ENCODE data around the gene USP43.

The USP43 gene

DNA sequence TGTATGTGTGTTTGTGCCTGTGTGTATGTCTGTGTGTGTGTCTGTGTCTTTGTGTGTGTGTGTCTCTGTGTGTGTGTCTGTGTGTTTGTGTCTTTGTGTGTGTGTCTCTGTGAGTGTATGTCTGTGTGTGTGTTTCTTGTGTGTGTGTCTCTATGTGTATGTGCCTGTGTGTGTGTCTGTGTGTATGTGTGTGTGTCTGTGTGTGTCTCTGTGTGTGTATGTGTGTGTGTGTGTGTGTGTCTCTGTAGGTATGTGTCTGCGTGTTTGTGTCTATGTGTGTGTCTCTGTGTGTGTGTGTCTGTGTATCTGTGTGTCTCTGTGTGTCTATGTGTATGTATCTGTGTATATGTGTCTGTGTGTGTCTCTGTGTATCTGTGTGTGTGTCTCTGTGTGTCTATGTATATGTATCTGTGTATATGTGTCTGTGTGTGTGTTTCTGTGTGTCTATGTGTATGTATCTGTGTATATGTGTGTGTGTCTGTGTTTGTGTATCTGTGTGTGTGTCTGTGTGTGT is 70.2 kb downstream of the USP43 start:
- no peaks in the 10 kb centered on the region for H3K9me3 Mint-ChIP-seq
- H3K4me3 Mint-ChIP-seq, result no peak overlapping the region
- no peaks in the 10 kb centered on the region for H3K27me3 Mint-ChIP-seq (ENCODE audit: low read depth)
- no peaks in the 10 kb centered on the region for H3K36me3 Mint-ChIP-seq (ENCODE audit: low read depth)
- no peaks in the 10 kb centered on the region for H3K4me1 Mint-ChIP-seq (ENCODE audit: low read depth)
- no peak overlapping the region for H3K27ac Mint-ChIP-seq

DNA sequence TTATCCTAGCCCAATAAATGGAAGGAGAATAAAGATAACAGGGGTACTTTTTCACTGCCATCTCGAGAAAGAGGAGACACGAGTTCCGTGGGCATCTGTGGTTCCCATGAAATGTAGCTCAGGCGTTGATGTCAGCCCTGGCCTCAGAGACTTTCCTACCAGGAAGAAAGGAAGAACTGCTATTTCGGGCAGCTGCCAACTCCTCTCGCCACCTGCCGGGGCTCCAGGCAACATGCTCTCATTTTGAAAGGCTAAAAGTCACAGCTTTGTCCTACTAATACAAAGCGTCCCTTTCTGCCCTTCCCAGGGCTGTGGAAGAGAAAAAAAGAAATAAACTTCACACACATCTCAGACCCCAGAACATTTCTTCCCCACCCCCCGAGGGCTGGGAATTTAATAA is 80.3 kb downstream of the USP43 start:
- H3K36me3 Mint-ChIP-seq (ENCODE audit: low read depth), result no peaks in the 10 kb centered on the region
- H3K27ac Mint-ChIP-seq, result no peak overlapping the region
- no peak overlapping the region for H3K4me3 Mint-ChIP-seq
- no peaks in the 10 kb centered on the region for H3K9me3 Mint-ChIP-seq
- no peaks in the 10 kb centered on the region for H3K4me1 Mint-ChIP-seq (ENCODE audit: low read depth)
- no peaks in the 10 kb centered on the region for H3K27me3 Mint-ChIP-seq (ENCODE audit: low read depth)

DNA sequence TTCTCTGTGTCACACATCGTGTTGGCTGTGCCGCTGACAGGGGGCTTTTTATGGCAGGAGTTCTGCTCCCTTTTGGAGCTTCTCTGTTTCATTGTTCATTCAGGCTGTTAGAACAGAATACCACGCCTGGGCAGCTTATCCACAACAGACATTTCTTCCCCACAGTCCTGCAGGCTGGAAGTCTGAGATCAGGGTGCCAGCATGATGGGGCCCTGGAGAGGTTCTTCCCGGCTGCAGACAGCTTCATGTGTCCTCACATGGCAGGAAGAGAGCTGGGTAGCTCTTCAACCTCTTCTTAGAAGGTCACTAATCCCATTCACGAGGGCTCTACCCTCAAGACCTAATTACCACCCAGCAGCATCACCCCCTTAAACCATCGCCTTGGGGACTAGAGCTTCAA is 81.0 kb downstream of the USP43 start:
- H3K27ac Mint-ChIP-seq, result no peak overlapping the region
- no peaks in the 10 kb centered on the region for H3K36me3 Mint-ChIP-seq (ENCODE audit: low read depth)
- no peaks in the 10 kb centered on the region for H3K27me3 Mint-ChIP-seq (ENCODE audit: low read depth)
- no peaks in the 10 kb centered on the region for H3K4me1 Mint-ChIP-seq (ENCODE audit: low read depth)
- no peak overlapping the region for H3K4me3 Mint-ChIP-seq
- no peaks in the 10 kb centered on the region for H3K9me3 Mint-ChIP-seq

DNA sequence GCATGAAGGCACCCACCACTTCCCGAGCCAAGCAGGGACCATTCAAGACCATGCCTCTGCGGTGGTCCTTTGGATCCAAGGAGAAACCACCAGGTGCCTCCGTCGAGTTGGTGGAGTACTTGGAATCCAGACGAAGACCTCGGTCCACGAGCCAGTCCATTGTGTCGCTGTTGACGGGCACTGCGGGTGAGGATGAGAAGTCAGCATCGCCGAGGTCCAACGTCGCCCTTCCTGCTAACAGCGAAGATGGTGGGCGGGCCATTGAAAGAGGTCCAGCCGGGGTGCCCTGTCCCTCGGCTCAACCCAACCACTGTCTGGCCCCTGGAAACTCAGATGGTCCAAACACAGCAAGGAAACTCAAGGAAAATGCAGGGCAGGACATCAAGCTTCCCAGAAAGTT is 82.7 kb downstream of the USP43 start:
- no peaks in the 10 kb centered on the region for H3K27me3 Mint-ChIP-seq (ENCODE audit: low read depth)
- no peaks in the 10 kb centered on the region for H3K9me3 Mint-ChIP-seq
- no peak overlapping the region for H3K4me3 Mint-ChIP-seq
- H3K36me3 Mint-ChIP-seq (ENCODE audit: low read depth), result no peaks in the 10 kb centered on the region
- H3K27ac Mint-ChIP-seq, result no peak overlapping the region
- no peaks in the 10 kb centered on the region for H3K4me1 Mint-ChIP-seq (ENCODE audit: low read depth)

DNA sequence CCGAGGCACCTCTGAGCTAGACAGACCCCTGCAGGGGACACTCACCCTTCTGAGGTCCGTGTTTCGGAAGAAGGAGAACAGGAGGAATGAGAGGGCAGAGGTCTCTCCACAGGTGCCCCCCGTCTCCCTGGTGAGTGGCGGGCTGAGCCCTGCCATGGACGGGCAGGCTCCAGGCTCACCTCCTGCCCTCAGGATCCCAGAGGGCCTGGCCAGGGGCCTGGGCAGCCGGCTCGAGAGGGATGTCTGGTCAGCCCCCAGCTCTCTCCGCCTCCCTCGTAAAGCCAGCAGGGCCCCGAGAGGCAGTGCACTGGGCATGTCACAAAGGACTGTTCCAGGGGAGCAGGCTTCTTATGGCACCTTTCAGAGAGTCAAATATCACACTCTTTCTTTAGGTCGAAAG is 83.2 kb downstream of the USP43 start:
- Mint-ChIP-seq H3K27me3 (ENCODE audit: low read depth) (no peaks in the 10 kb centered on the region), H3K9me3 (no peaks in the 10 kb centered on the region), H3K27ac (no peak overlapping the region), H3K36me3 (ENCODE audit: low read depth) (no peaks in the 10 kb centered on the region), H3K4me1 (ENCODE audit: low read depth) (no peaks in the 10 kb centered on the region), H3K4me3 (no peak overlapping the region)

DNA sequence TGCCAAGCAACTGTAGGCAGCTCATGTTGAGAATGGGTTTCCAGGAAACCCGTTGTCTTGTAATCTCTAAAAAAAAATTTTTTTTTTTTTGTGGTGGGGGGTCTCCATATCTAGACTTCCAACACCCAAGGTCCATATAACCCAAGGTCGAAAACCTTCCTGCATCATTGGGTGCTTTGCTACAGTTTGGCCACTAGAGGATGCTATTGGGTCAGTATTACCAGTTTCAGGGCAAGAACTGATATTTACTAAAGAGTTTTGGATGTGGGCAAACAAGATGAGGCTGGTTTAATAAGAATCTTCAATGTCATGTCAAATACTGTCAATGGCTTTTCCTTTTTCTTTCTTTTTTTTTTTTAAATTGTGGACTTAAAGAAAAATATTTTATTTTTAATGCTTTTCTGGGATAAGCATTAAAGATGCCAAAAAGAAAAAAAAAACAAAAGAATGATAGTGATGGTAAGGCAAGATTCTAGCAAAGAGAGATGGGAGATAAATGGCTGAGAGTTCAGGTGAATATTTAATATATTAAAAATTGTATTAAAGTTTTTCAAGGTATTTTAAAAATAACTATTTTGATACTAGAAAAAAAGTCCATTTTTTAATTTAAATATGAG is 83.8 kb downstream of the USP43 start:
- Mint-ChIP-seq H3K9me3 (no peaks in the 10 kb centered on the region), H3K4me1 (ENCODE audit: low read depth) (no peaks in the 10 kb centered on the region), H3K36me3 (ENCODE audit: low read depth) (no peaks in the 10 kb centered on the region), H3K27ac (no peak overlapping the region), H3K27me3 (ENCODE audit: low read depth) (no peaks in the 10 kb centered on the region), H3K4me3 (no peak overlapping the region)

DNA sequence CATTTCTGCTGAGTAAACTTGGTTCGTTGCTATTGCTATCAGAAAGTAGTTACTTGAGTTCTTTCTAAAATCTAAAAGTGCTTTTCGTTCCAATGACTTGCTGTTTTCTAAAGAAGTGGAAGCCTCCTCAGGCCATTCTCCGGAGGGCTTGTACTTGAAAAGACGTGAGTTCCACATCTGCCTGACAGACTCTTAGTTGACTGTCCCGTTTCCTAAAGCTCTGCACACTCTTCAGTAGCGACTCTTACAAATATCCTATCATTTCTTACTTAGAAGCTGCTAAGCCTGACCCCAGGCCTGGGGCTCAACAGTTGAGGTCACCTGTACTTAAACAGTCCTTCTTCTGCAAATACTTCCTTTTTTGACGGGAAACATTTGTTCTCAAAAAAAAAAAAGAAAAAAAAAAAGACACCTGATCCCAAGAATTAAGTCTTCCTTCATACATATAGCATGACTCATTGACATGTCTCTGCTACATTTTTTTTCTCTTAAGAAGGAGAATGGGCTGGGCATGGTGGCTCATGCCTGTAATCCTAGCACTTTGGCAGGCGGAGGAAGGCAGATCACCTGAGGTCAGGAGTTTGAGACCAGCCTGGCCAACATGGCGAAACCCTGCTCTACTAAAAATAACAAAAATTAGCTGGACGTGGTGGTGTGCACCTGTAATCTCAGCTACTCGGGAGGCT is 84.6 kb downstream of the USP43 start:
- no peak overlapping the region for H3K27ac Mint-ChIP-seq
- H3K9me3 Mint-ChIP-seq, result no peaks in the 10 kb centered on the region
- no peaks in the 10 kb centered on the region for H3K4me1 Mint-ChIP-seq (ENCODE audit: low read depth)
- H3K4me3 Mint-ChIP-seq, result no peak overlapping the region
- no peaks in the 10 kb centered on the region for H3K36me3 Mint-ChIP-seq (ENCODE audit: low read depth)
- H3K27me3 Mint-ChIP-seq (ENCODE audit: low read depth), result no peaks in the 10 kb centered on the region

DNA sequence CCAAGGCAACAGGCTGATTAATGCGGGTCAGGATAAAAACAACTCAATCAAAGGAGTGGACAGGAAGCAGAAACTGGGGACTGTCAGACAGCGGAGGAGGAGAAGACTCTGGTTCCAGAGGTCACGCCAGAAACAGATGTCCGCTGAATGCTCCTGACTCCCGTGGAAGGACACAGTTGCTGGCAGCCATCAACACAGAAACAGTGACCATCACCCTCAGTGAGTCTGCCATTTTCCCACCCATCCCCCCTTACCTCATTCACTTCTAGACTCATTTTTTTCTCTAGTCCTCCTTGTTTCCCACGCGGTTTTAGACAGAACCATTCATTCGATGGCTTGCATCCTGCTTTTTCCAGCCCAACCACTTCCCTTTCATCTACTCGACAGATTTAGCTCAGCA is 105.2 kb downstream of the USP43 start:
- H3K27ac Mint-ChIP-seq, result no peak overlapping the region
- H3K4me3 Mint-ChIP-seq, result no peak overlapping the region
- H3K27me3 Mint-ChIP-seq (ENCODE audit: low read depth), result no peaks in the 10 kb centered on the region
- H3K36me3 Mint-ChIP-seq (ENCODE audit: low read depth), result no peaks in the 10 kb centered on the region
- no peaks in the 10 kb centered on the region for H3K4me1 Mint-ChIP-seq (ENCODE audit: low read depth)
- no peaks in the 10 kb centered on the region for H3K9me3 Mint-ChIP-seq

DNA sequence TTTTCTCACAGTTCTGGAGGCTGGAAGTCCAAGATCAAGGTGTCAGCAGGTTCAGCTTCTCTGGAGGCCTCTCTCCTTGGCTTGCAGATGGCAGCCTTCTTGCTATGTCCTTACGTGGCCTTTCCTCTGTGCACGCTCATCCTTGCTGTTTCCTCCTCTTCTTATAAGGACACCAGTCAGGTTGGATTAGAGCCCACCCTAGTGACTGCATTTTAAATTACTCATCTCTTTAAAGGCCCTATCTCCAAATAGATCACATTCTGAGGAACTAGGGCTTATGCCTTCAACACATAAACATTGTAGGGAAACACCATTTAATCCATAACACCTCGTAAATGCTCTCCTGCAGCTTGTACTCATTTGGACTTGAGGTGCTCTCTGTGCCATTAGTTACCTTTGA is 109.8 kb downstream of the USP43 start:
- Mint-ChIP-seq H3K36me3 (ENCODE audit: low read depth) (no peaks in the 10 kb centered on the region), H3K4me3 (no peak overlapping the region), H3K9me3 (no peaks in the 10 kb centered on the region), H3K27ac (no peak overlapping the region), H3K27me3 (ENCODE audit: low read depth) (no peaks in the 10 kb centered on the region), H3K4me1 (ENCODE audit: low read depth) (no peaks in the 10 kb centered on the region)

DNA sequence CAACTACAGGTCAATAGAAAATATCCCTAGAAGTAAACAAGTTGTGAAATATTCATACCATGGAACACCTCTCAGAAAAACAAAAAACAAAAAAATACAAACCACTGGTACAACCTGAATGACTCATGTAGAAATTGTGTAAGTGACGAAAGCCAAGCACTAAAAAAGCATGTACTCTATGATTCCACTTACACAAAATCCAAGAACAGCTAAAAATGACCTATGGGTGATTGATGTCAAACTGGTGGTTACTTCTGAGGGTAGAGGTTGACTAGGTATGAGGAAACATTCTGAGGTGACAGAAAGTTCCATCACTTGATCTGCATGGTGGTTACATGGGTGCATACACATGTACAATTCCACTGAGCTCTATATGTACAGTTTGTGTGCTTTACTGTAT is 114.9 kb downstream of the USP43 start:
- H3K27me3 Mint-ChIP-seq (ENCODE audit: low read depth), result no peaks in the 10 kb centered on the region
- no peak overlapping the region for H3K27ac Mint-ChIP-seq
- H3K36me3 Mint-ChIP-seq (ENCODE audit: low read depth), result no peaks in the 10 kb centered on the region
- H3K9me3 Mint-ChIP-seq, result no peaks in the 10 kb centered on the region
- H3K4me3 Mint-ChIP-seq, result no peak overlapping the region
- H3K4me1 Mint-ChIP-seq (ENCODE audit: low read depth), result no peaks in the 10 kb centered on the region

DNA sequence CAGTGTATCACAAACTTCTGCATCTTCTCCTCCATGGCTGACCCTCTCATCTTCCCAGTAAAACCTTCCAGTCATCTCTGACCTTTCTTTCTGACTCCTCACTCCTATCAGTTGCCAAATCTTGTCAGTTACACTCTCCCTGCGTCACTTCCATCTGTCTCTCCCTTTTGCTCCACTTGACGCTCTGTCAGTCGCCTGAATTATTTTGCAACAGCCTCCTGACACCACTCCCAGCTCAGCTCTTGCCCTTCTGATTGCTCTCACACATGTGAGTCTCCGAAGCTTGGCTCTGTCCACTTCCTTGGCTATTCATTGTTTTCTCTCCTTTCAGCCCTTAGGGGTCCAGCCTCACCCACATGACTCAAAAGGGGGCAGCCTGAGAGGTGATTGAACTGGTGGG is 118.3 kb downstream of the USP43 start:
- Mint-ChIP-seq H3K4me3 (no peak overlapping the region), H3K36me3 (ENCODE audit: low read depth) (no peaks in the 10 kb centered on the region), H3K27me3 (ENCODE audit: low read depth) (no peaks in the 10 kb centered on the region), H3K9me3 (no peaks in the 10 kb centered on the region), H3K27ac (no peak overlapping the region), H3K4me1 (ENCODE audit: low read depth) (no peaks in the 10 kb centered on the region)

DNA sequence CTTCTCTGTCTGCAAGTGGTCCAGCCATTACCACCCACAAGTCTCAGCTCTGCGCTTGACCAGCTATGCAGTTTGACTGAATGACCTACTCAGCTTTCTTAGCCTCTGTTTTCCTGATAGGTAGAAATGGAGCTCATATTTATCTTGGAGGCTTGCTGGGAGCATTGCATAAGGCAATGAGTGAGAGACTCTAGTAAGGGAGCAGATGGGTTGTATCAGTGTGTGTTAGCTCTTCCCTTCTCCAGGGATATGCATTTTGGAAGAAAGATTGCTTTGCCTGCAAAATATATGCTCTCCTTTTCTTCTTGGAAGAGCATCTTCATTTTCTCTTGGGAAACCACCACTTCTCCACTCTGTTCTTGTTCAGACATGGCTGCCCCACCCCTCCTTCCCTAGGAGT is 120.0 kb downstream of the USP43 start:
- Mint-ChIP-seq H3K27ac (no peak overlapping the region), H3K4me1 (ENCODE audit: low read depth) (no peaks in the 10 kb centered on the region), H3K27me3 (ENCODE audit: low read depth) (no peaks in the 10 kb centered on the region), H3K4me3 (no peak overlapping the region), H3K36me3 (ENCODE audit: low read depth) (no peaks in the 10 kb centered on the region), H3K9me3 (no peaks in the 10 kb centered on the region)

DNA sequence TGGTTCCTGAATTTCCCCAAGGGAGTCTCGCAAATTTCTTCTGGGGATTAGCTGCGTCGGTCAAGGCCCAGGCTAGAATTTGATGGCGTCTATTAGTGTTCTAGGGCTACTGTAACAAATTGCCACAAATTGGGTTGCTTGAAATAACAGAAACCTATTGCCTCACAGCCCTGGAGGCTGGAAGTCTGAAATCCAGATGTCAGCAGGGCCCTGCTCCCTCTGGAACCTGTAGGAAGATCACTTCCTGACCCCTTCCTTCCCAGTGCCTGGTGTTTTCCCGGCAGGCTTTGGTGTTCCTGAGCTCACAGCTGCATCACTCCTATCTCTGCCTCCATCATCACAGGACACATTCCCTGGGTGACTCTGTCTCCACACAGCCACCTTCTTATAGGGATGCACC is 121.7 kb downstream of the USP43 start:
- Mint-ChIP-seq H3K27ac (no peak overlapping the region), H3K4me1 (ENCODE audit: low read depth) (no peaks in the 10 kb centered on the region), H3K36me3 (ENCODE audit: low read depth) (no peaks in the 10 kb centered on the region), H3K4me3 (no peak overlapping the region), H3K9me3 (no peaks in the 10 kb centered on the region), H3K27me3 (ENCODE audit: low read depth) (no peaks in the 10 kb centered on the region)

DNA sequence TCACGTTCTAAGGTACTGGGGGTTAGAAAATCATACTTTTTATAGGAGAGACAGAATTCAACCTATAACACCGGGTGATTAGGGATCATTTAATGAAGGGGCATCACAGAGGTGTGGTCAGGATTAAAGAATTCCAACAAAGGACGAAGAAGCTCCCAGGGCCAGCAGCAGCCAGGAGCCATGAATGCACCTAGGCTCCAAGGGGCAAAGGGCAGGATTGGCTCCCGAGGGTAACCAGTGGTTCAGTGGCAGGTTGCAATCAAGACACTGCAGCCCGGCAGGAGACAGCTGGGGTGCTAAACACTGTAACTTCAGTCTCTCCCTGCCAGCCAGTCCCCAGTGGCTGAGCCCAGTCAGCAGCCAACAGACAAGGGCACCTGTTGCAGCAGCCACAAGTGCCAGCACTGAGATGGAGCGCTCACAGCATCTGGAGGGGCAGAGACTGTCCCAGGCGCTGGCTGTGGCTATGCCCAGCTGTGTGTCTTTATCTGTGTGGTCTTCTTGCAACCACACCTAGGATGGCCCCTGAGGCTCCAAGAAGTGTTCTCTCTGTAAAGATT is 122.2 kb downstream of the USP43 start:
- no peaks in the 10 kb centered on the region for H3K9me3 Mint-ChIP-seq
- no peaks in the 10 kb centered on the region for H3K4me1 Mint-ChIP-seq (ENCODE audit: low read depth)
- H3K27ac Mint-ChIP-seq, result no peak overlapping the region
- H3K27me3 Mint-ChIP-seq (ENCODE audit: low read depth), result no peaks in the 10 kb centered on the region
- no peaks in the 10 kb centered on the region for H3K36me3 Mint-ChIP-seq (ENCODE audit: low read depth)
- H3K4me3 Mint-ChIP-seq, result no peak overlapping the region

DNA sequence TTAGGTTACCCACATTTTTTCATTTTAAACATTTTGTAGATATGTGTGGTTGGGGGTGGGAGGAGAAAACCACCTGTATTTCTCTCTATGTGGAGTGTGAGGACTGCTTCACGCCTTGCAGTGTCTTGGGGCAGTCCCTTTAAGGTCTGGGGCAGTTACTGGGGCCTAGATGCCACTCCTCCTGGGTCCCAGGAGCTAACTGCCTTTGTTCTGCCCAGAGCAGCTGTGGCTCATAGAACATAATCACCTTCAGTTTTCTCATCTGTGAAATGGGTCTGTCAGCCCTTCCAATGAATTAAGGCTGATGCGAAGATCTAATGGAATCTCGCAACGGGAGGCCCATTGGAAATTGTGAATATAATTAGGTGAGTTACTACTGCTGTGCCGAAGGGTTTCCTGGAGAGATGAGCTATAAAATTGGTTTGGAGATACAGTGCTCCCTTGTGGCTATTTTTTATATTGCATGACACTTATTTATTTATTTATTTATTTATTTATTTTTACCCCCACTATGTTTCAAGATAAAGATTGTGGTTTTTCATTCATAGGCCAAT is 123.1 kb downstream of the USP43 start:
- Mint-ChIP-seq H3K9me3 (no peaks in the 10 kb centered on the region), H3K4me3 (no peak overlapping the region), H3K27me3 (ENCODE audit: low read depth) (no peaks in the 10 kb centered on the region), H3K36me3 (ENCODE audit: low read depth) (no peaks in the 10 kb centered on the region), H3K4me1 (ENCODE audit: low read depth) (no peaks in the 10 kb centered on the region), H3K27ac (no peak overlapping the region)

Measured in T-helper 1 cell treated with Interleukin-12 subunit alpha and Interleukin-12 subunit beta and Interleukin-4 antibody, amounts not matched to agents 30 μg/mL and 1 μg/mL, for 36 hours (primary cell).